K562 (cell line): Measurements from ENCODE around the gene SLC2A4. TPM values are rescaled to one million over a fixed set of nuclear protein-coding genes. Genes with fewer than 3 reads are reported as not detected.

Source experiments
- BACH1 ChIP-seq: fragments of 200-800 bp; sonication (Bioruptor generic); IDR thresholded peaks from 2 replicates; pipeline ENCODE4 v1.6.1; 2016; ENCODE audit warnings: missing genetic modification characterization, missing compliant biosample characterization
- ESRRA ChIP-seq: fragments of 450-650 bp; IDR thresholded peaks from 2 replicates; pipeline ENCODE4 v1.6.1; 2014; ENCODE audit warnings: low read depth, mild to moderate bottlenecking, moderate library complexity, borderline replicate concordance
- FOXP1 ChIP-seq: sonication (generic); formaldehyde crosslinking; IDR thresholded peaks from 2 replicates; pipeline ENCODE4 v1.8.0; 2022; ENCODE audit warnings: mild to moderate bottlenecking, missing genetic modification reagents
- MAZ ChIP-seq, 2 experiments: fragments of 450-650 bp in 1 of 2; sonication (generic) in 1 of 2; formaldehyde crosslinking; IDR thresholded peaks in 1 of 2; conservative IDR thresholded peaks in 1 of 2; 2 replicates each; pipeline versions ENCODE4 v1.4.0 to v1.5.0; 2020; ENCODE audit warnings: mild to moderate bottlenecking in 1 of 2, missing genetic modification reagents in 1 of 2
- RHOXF2B ChIP-seq: fragments of 250-450 bp; sonication (Bioruptor Pico); conservative IDR thresholded peaks from 2 replicates; pipeline ENCODE4 v1.5.1; 2021
- STAG1 ChIP-seq: sonication (generic); formaldehyde crosslinking; IDR thresholded peaks from 2 replicates; pipeline ENCODE4 v1.5.0; 2020; ENCODE audit warnings: missing genetic modification reagents, borderline replicate concordance
- ZEB2 ChIP-seq: fragments of 450-650 bp; IDR thresholded peaks from 2 replicates; pipeline ENCODE4 v1.6.1; 2016
- polyA plus RNA-seq, 8 experiments: library from polyadenylated mRNA; depleted of rRNA in 4 of 8; stranded (reverse) in 5 of 8; unstranded in 3 of 8; fragments of >200 nt; fragmentation: Nextera tagmentation in 2 of 8; fragmentation: Illumina TruSeq in 1 of 8; extraction: Ambion mirVana in 2 of 8; extraction: Trizol in 1 of 8; gene quantifications; 2 replicates each; pipeline versions ENCODE4 v1.2.1 to v1.2.3, GENCODE V29; 2011 to 2014; ENCODE audit warnings: inconsistent platforms in 1 of 8, missing spikeins in 1 of 8
- total RNA-seq, 7 experiments: library from RNA; depleted of rRNA in 6 of 7; stranded (reverse); fragments of >200 nt in 6 of 7; fragmentation: Illumina TruSeq in 2 of 7; extraction: Trizol in 2 of 7; gene quantifications; 2 replicates each; pipeline versions ENCODE4 v1.2.1 to v1.2.3, GENCODE V29; 2011 to 2021; ENCODE audit warnings: low replicate concordance in 1 of 7
- TF ChIP-seq, protein P1 (sequence below): fragments of 450-650 bp; IDR thresholded peaks from 2 replicates; pipeline ENCODE4 v1.6.1; 2016; ENCODE audit warnings: mild to moderate bottlenecking, moderate library complexity
- TF ChIP-seq, protein P2 (sequence below): sonication (generic); formaldehyde crosslinking; IDR thresholded peaks from 2 replicates; pipeline ENCODE4 v1.8.0; 2022; ENCODE audit warnings: mild to moderate bottlenecking, missing genetic modification reagents, borderline replicate concordance
- TF ChIP-seq, protein P3 (sequence below): fragments of 450-650 bp; IDR thresholded peaks from 2 replicates; pipeline ENCODE4 v1.6.1; 2018; ENCODE audit not compliant: partially characterized antibody

SLC2A4 gene
- total and polyA plus RNA-seq, 9 of the 15 experiments (the other 6 are each of a cell fraction or from before 2014, with no cell fraction given): 0.74 to 3.5 (median 1.6) TPM

DNA sequence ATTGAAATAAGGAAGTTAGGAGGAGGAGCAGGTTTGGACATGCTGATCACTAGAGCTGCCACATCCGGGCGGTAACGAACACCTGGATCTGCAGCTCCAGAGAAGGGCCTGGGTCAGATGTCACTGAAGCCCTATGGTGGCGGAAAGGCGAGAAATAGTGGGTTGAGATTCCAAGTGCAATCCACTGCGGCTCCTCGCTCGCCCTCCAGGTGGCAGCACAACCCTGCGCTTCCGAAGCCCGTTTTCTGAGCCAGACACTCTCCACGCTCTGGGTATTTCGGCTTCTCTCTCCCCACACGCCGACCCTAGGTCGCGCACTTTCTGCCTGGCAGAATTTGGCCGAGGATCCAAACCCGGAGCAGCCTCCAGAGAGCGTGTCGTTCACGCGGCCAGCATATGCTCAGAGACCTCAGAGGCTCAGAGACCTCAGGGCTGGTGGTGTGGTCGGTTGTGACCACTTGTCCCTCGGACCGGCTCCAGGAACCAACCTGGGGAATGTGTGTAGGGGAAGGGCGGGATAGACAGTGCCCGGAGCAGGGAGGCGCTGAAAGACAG, 922 bp upstream of the SLC2A4 start (continued):
- TF ChIP-seq, protein P1, sequence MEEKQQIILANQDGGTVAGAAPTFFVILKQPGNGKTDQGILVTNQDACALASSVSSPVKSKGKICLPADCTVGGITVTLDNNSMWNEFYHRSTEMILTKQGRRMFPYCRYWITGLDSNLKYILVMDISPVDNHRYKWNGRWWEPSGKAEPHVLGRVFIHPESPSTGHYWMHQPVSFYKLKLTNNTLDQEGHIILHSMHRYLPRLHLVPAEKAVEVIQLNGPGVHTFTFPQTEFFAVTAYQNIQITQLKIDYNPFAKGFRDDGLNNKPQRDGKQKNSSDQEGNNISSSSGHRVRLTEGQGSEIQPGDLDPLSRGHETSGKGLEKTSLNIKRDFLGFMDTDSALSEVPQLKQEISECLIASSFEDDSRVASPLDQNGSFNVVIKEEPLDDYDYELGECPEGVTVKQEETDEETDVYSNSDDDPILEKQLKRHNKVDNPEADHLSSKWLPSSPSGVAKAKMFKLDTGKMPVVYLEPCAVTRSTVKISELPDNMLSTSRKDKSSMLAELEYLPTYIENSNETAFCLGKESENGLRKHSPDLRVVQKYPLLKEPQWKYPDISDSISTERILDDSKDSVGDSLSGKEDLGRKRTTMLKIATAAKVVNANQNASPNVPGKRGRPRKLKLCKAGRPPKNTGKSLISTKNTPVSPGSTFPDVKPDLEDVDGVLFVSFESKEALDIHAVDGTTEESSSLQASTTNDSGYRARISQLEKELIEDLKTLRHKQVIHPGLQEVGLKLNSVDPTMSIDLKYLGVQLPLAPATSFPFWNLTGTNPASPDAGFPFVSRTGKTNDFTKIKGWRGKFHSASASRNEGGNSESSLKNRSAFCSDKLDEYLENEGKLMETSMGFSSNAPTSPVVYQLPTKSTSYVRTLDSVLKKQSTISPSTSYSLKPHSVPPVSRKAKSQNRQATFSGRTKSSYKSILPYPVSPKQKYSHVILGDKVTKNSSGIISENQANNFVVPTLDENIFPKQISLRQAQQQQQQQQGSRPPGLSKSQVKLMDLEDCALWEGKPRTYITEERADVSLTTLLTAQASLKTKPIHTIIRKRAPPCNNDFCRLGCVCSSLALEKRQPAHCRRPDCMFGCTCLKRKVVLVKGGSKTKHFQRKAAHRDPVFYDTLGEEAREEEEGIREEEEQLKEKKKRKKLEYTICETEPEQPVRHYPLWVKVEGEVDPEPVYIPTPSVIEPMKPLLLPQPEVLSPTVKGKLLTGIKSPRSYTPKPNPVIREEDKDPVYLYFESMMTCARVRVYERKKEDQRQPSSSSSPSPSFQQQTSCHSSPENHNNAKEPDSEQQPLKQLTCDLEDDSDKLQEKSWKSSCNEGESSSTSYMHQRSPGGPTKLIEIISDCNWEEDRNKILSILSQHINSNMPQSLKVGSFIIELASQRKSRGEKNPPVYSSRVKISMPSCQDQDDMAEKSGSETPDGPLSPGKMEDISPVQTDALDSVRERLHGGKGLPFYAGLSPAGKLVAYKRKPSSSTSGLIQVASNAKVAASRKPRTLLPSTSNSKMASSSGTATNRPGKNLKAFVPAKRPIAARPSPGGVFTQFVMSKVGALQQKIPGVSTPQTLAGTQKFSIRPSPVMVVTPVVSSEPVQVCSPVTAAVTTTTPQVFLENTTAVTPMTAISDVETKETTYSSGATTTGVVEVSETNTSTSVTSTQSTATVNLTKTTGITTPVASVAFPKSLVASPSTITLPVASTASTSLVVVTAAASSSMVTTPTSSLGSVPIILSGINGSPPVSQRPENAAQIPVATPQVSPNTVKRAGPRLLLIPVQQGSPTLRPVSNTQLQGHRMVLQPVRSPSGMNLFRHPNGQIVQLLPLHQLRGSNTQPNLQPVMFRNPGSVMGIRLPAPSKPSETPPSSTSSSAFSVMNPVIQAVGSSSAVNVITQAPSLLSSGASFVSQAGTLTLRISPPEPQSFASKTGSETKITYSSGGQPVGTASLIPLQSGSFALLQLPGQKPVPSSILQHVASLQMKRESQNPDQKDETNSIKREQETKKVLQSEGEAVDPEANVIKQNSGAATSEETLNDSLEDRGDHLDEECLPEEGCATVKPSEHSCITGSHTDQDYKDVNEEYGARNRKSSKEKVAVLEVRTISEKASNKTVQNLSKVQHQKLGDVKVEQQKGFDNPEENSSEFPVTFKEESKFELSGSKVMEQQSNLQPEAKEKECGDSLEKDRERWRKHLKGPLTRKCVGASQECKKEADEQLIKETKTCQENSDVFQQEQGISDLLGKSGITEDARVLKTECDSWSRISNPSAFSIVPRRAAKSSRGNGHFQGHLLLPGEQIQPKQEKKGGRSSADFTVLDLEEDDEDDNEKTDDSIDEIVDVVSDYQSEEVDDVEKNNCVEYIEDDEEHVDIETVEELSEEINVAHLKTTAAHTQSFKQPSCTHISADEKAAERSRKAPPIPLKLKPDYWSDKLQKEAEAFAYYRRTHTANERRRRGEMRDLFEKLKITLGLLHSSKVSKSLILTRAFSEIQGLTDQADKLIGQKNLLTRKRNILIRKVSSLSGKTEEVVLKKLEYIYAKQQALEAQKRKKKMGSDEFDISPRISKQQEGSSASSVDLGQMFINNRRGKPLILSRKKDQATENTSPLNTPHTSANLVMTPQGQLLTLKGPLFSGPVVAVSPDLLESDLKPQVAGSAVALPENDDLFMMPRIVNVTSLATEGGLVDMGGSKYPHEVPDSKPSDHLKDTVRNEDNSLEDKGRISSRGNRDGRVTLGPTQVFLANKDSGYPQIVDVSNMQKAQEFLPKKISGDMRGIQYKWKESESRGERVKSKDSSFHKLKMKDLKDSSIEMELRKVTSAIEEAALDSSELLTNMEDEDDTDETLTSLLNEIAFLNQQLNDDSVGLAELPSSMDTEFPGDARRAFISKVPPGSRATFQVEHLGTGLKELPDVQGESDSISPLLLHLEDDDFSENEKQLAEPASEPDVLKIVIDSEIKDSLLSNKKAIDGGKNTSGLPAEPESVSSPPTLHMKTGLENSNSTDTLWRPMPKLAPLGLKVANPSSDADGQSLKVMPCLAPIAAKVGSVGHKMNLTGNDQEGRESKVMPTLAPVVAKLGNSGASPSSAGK: peak; percentile 94
- TF ChIP-seq FOXP1 (peak; percentile 80), MAZ (CRISPR knock-in tag; conservative IDR thresholded peaks at IDR 0.05 in 1 of 2, IDR thresholded peaks at IDR 0.05 in 1 of 2) (no peak; a peak in 2 of 4 replicates), RHOXF2B (CRISPR knock-in tag) (no peak), ZEB2 (no peak), STAG1 (CRISPR knock-in tag) (peak; percentile 72; the same call in 1 of the 2 replicates), BACH1 (tag) (no peak), ESRRA (peak; percentile 30; the same call in 1 of the 2 replicates)
- TF ChIP-seq, protein P2, sequence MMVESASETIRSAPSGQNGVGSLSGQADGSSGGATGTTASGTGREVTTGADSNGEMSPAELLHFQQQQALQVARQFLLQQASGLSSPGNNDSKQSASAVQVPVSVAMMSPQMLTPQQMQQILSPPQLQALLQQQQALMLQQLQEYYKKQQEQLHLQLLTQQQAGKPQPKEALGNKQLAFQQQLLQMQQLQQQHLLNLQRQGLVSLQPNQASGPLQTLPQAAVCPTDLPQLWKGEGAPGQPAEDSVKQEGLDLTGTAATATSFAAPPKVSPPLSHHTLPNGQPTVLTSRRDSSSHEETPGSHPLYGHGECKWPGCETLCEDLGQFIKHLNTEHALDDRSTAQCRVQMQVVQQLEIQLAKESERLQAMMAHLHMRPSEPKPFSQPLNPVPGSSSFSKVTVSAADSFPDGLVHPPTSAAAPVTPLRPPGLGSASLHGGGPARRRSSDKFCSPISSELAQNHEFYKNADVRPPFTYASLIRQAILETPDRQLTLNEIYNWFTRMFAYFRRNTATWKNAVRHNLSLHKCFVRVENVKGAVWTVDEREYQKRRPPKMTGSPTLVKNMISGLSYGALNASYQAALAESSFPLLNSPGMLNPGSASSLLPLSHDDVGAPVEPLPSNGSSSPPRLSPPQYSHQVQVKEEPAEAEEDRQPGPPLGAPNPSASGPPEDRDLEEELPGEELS: peak; percentile 90
- TF ChIP-seq, protein P3, sequence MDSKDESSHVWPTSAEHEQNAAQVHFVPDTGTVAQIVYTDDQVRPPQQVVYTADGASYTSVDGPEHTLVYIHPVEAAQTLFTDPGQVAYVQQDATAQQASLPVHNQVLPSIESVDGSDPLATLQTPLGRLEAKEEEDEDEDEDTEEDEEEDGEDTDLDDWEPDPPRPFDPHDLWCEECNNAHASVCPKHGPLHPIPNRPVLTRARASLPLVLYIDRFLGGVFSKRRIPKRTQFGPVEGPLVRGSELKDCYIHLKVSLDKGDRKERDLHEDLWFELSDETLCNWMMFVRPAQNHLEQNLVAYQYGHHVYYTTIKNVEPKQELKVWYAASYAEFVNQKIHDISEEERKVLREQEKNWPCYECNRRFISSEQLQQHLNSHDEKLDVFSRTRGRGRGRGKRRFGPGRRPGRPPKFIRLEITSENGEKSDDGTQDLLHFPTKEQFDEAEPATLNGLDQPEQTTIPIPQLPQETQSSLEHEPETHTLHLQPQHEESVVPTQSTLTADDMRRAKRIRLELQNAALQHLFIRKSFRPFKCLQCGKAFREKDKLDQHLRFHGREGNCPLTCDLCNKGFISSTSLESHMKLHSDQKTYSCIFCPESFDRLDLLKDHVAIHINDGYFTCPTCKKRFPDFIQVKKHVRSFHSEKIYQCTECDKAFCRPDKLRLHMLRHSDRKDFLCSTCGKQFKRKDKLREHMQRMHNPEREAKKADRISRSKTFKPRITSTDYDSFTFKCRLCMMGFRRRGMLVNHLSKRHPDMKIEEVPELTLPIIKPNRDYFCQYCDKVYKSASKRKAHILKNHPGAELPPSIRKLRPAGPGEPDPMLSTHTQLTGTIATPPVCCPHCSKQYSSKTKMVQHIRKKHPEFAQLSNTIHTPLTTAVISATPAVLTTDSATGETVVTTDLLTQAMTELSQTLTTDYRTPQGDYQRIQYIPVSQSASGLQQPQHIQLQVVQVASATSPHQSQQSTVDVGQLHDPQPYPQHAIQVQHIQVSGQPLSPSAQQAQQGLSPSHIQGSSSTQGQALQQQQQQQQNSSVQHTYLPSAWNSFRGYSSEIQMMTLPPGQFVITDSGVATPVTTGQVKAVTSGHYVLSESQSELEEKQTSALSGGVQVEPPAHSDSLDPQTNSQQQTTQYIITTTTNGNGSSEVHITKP: peak; percentile 41
